ENCODE measurements around the gene SNRPD3.
"Not testable (repeated sequence)": the region's sequence is repeated elsewhere in the genome, so short reads cannot be mapped to it uniquely, and the experiment has no call there.

Gene SNRPD3

DNA sequence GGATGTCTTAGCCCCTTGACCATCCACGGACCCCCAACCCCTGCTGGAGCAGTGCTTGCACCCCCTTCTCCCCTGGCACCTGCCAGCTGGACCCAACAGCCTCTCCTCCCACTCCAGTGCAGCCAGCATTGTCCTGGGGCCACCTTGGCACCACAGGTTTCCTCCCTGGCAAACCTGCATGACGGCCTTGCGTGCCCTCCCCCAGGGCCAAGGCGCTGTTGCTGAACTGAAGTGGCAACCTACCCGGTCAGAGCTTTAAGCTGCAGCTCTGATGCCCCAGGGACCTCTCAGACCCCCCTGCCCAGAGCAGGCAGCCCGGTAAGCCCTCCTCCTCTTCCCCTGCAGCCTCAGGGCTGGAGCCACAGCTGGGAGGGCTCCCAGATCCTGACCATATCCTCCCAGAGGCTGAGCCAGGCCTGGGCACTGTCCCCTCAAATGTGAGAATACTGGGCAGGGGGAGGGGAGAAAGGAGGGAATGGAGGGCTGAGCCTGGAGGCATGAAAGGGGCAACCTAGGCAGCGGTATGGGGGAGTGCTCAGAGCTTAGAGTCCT is 38.8 kb downstream of the SNRPD3 start:
- no peak overlapping the region for H3K4me3 ChIP-seq (ENCODE audit: control insufficient read depth, low read depth, low read length)
- no peak for DNase-seq (ENCODE audit: low read depth)
- TF ChIP-seq, protein P1, sequence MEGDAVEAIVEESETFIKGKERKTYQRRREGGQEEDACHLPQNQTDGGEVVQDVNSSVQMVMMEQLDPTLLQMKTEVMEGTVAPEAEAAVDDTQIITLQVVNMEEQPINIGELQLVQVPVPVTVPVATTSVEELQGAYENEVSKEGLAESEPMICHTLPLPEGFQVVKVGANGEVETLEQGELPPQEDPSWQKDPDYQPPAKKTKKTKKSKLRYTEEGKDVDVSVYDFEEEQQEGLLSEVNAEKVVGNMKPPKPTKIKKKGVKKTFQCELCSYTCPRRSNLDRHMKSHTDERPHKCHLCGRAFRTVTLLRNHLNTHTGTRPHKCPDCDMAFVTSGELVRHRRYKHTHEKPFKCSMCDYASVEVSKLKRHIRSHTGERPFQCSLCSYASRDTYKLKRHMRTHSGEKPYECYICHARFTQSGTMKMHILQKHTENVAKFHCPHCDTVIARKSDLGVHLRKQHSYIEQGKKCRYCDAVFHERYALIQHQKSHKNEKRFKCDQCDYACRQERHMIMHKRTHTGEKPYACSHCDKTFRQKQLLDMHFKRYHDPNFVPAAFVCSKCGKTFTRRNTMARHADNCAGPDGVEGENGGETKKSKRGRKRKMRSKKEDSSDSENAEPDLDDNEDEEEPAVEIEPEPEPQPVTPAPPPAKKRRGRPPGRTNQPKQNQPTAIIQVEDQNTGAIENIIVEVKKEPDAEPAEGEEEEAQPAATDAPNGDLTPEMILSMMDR (IDR thresholded peaks at IDR 0.05; ENCODE audit: control insufficient read depth, insufficient read depth, low read depth, low read length, missing control alignments), result no peak

DNA sequence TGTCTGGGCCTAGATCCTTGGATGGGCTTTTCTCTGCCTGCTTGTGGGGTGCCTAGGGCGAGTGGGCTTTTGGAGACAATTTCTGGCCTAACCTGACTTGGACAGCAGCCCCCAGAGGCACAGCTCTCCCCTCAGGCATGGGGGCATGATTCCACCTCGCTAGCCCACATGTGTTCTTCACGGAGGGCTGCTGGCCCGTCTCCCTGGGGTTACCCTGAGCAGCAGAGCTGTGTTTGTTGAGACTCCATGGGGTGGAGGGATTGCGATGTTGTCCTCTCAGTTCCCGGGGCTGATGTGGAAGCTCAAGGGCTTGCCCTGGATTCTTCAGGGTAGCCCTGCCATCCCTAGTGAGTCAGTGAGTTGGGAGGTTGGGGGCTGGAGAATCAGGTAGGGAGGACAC is 39.4 kb downstream of the SNRPD3 start:
- TF ChIP-seq, protein P1 (IDR thresholded peaks at IDR 0.05; ENCODE audit: control insufficient read depth, insufficient read depth, low read depth, low read length, missing control alignments), result no peak
- no peak for DNase-seq (ENCODE audit: low read depth)
- no peak overlapping the region for H3K4me3 ChIP-seq (ENCODE audit: control insufficient read depth, low read depth, low read length)

DNA sequence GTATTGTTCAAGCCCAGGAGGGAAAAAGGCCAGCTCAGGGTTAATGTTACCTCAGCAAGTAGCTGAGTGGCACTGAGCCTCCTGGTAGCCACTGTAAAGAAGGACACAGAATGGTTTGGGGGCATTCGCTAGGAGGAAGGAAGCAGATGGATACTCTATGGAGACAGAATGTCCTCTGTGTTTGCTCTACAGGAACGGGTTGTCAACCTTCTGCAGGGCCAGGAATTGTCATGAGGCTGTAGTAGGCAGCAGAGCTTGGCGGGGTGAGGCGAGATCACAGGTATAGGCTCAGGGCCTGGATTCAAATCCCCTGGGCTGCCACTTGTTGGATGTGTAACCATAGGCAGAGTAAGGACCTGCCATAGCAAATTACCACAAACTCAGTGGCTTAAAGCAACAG is 40.1 kb downstream of the SNRPD3 start:
- TF ChIP-seq, protein P1 (IDR thresholded peaks at IDR 0.05; ENCODE audit: control insufficient read depth, insufficient read depth, low read depth, low read length, missing control alignments), result no peak

GRCh38 chr22:24597076-24597475 is 41.3 kb downstream of the SNRPD3 start:
- H3K4me3 ChIP-seq (ENCODE audit: control insufficient read depth, low read depth, low read length), result not testable (repeated sequence)

More for the DNA sequence above, 40.1 kb downstream of the SNRPD3 start:
- DNase-seq (ENCODE audit: low read depth), result no peak
- H3K4me3 ChIP-seq (ENCODE audit: control insufficient read depth, low read depth, low read length), result no peak overlapping the region

GRCh38 chr22:24599514-24599913 is 43.7 kb downstream of the SNRPD3 start:
- no peak for DNase-seq (ENCODE audit: low read depth)
- TF ChIP-seq, protein P1 (IDR thresholded peaks at IDR 0.05; ENCODE audit: control insufficient read depth, insufficient read depth, low read depth, low read length, missing control alignments), result no peak
- no peak overlapping the region for H3K4me3 ChIP-seq (ENCODE audit: control insufficient read depth, low read depth, low read length)

More at GRCh38 chr22:24597076-24597475, 41.3 kb downstream of the SNRPD3 start:
- not testable (repeated sequence) for DNase-seq (ENCODE audit: low read depth)

DNA sequence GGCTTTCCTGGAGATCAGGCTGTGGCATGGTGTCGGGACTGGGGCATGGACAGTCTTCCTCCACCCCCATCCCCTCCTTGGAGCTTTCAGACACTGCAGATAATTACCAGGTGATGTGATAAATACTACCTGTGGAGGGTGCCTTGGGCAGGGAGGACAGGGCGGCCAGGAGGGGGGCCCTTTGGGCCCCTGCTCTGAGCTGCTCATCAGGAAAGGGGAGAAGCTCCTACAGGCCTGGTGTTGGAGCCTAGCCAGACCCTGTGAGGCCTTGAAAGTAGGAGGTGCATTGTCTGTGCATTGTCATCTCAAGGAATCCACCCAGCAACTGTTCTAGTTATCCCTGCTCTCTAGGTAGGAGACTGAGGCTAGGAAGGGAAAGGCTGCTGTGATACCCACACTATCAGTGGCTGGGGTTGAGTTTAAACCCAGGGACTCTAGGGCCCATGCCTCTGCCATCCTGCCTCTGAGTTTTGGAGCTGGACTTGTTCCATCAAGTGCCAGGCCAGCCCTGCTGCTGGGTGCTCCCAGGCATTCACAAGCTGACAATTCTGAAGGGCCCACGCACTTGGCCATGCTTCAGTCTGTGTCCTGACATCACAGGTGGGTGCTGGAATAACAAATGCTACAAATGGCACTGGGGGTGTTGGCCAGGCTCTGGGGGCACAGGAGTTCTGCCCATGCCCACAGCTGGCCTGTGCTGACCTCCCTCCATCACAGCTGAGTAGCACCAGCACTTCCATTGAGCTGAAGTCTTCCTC is 44.3 kb downstream of the SNRPD3 start:
- not testable (repeated sequence) for DNase-seq (ENCODE audit: low read depth); H3K4me3 ChIP-seq (ENCODE audit: control insufficient read depth, low read depth, low read length)

- no peak for DNase-seq (ENCODE audit: low read depth)
- TF ChIP-seq, protein P1 (IDR thresholded peaks at IDR 0.05; ENCODE audit: control insufficient read depth, insufficient read depth, low read depth, low read length, missing control alignments), result no peak
- H3K4me3 ChIP-seq (ENCODE audit: control insufficient read depth, low read depth, low read length), result no peak overlapping the region
Measured at GRCh38 chr22:24601217-24602104, 45.7 kb downstream of the SNRPD3 start.

GRCh38 chr22:24602105-24602749 is 46.4 kb downstream of the SNRPD3 start:
- DNase-seq (ENCODE audit: low read depth); H3K4me3 ChIP-seq (ENCODE audit: control insufficient read depth, low read depth, low read length): not testable (repeated sequence)

DNA sequence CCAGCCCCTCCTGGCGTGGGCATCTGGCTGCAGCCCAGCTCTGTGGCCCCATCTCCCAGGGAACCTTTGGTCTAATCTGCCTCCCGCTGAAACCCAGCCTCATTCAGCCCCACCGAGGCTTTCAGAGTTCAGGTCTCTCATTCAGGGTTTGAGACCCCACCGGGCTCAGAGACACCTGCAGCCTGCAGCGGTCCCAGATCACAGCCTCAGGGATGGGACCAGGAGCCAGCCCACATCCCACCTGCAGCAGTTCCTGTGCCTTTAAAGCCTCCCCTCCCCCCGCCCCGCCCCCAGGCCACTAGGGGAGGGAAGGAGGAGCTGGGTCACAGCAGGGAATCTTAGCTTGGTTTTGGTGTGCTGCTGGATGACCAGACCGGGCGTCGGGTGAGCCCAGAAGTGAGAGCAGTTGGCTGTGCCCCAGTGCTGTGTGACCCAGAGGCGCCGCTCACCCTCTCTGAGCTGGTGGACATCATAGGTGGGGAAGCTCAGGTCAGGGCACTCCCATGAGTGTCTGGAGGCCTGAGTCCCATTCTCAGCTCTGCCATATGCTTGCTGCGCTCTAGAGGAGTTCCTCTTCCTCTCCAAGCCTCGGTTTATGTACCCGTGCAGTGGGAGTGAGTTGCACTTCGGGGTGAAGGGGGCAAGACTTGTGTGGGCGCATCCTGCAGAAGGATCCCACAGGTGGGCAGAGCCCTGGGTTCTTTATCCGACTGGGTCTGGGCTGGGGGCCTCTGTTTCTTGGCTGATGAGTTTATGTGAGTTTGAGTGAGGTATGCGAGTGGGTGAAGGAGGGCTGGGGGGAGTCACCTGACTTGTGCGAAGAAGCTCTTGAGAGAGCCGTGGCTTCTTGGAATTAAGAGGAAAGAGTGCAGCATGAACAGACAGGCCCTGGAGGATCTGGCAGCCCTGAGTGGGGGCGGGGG is 47.3 kb downstream of the SNRPD3 start, which contains the start of gene GGT1:
GGT1 (plus strand) TSS at position 347 of the 923 bp plus-strand sequence. CDS start 7,889 bp downstream, outside the sequence.
- H3K4me3 ChIP-seq (ENCODE audit: control insufficient read depth, low read depth, low read length); DNase-seq (ENCODE audit: low read depth): not testable (repeated sequence)

Measured in AG09309 (cell line).